B cell (primary cell): ENCODE measurements around the gene OVOL3.

Source experiments
- EZH2 ChIP-seq: IDR thresholded peaks from 2 replicates; pipeline ENCODE4 v1.6.1; 2012; ENCODE audit warnings: borderline replicate concordance, low read depth, mild to moderate bottlenecking, moderate library complexity, low read length; ENCODE audit not compliant: insufficient read depth, poor library complexity, severe bottlenecking
- TF ChIP-seq, protein P1 (sequence below): fragments of 200-600 bp; IDR thresholded peaks from one replicate; pipeline ENCODE4 v1.8.0; 2022; ENCODE audit warnings: antibody characterized with exemption, mild to moderate bottlenecking

DNA sequence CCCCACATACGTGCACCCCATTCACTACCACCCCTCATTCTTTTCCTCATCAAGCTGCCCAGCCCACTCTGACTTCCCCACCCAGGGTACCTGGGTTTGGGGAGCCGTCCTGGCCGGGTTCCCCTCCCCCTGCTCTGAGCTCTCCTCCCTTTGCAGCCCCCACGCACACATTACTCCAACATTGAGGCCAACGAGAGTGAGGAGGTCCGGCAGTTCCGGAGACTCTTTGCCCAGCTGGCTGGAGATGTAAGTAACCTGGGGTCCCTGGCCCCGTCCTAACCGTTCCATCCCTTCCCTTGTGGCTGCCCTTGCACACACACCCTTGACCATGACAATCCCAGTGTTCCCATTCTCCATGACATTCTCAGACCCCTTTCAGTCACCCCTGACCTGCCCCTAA, 31.6 kb downstream of the OVOL3 start:
- TF ChIP-seq, protein P1, sequence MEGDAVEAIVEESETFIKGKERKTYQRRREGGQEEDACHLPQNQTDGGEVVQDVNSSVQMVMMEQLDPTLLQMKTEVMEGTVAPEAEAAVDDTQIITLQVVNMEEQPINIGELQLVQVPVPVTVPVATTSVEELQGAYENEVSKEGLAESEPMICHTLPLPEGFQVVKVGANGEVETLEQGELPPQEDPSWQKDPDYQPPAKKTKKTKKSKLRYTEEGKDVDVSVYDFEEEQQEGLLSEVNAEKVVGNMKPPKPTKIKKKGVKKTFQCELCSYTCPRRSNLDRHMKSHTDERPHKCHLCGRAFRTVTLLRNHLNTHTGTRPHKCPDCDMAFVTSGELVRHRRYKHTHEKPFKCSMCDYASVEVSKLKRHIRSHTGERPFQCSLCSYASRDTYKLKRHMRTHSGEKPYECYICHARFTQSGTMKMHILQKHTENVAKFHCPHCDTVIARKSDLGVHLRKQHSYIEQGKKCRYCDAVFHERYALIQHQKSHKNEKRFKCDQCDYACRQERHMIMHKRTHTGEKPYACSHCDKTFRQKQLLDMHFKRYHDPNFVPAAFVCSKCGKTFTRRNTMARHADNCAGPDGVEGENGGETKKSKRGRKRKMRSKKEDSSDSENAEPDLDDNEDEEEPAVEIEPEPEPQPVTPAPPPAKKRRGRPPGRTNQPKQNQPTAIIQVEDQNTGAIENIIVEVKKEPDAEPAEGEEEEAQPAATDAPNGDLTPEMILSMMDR, result no peak
- TF ChIP-seq EZH2, result no peak
